D721Med (cell line): ENCODE results near the gene ONECUT1.

Experiments
- DNase-seq: peaks from one replicate; pipeline ENCODE4 v3.0.0; 2011; ENCODE audit warnings: low spot score; ENCODE audit not compliant: insufficient read length
- FAIRE-seq: peaks from 2 replicates; lab custom pipeline; 2011; peaks lifted over from hg19 to GRCh38; lab: Jason Lieb, UNC
- TF ChIP-seq, protein P1 (sequence below): IDR thresholded peaks from 2 replicates; pipeline ENCODE4 v1.5.1; 2012; ENCODE audit warnings: mild to moderate bottlenecking, control low read depth; ENCODE audit not compliant: insufficient read depth; ENCODE audit errors: missing control alignments

ONECUT1 gene

DNA sequence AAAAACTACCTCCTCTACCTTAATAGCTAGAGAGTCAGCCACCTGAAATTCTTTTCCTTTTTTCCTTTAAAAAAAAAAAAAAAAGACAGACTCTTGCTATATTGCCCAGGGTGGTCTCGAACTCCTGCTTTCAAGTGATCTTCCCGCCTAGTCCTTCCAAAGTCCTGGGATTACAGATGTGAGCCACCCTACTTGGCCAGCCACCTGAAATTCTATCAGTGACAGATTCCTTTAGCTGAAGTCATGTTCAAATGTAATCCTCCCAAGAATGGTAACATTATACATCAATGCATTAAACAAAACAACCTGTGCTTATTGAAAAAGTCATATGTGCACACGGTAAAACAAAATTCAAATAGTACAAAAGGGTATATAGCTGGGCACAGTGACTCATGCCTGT lies 59.1 kb downstream of the ONECUT1 start:
- DNase-seq = no peak
- TF ChIP-seq, protein P1, sequence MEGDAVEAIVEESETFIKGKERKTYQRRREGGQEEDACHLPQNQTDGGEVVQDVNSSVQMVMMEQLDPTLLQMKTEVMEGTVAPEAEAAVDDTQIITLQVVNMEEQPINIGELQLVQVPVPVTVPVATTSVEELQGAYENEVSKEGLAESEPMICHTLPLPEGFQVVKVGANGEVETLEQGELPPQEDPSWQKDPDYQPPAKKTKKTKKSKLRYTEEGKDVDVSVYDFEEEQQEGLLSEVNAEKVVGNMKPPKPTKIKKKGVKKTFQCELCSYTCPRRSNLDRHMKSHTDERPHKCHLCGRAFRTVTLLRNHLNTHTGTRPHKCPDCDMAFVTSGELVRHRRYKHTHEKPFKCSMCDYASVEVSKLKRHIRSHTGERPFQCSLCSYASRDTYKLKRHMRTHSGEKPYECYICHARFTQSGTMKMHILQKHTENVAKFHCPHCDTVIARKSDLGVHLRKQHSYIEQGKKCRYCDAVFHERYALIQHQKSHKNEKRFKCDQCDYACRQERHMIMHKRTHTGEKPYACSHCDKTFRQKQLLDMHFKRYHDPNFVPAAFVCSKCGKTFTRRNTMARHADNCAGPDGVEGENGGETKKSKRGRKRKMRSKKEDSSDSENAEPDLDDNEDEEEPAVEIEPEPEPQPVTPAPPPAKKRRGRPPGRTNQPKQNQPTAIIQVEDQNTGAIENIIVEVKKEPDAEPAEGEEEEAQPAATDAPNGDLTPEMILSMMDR = no peak
- FAIRE-seq = no peak

DNA sequence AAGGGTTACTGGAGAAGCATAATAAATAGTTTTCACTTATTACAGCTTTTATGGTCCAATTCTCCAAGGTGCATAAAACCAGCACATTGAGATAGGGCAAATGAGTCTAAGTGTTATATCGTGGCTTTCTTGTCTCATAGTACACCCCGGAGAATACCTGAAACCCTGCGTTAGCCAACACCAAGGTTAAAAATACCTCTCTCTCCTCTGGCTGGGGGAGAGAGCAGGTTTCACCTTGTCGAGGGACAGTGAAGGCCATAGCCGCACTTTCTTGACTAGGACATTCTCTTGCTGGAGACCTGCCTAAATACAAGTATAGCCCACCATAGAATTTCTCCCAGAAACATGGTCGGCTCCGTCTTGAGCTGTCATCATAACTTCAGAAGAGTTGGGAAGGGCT lies 59.5 kb downstream of the ONECUT1 start:
- no peak for FAIRE-seq
- TF ChIP-seq, protein P1 = no peak

DNA sequence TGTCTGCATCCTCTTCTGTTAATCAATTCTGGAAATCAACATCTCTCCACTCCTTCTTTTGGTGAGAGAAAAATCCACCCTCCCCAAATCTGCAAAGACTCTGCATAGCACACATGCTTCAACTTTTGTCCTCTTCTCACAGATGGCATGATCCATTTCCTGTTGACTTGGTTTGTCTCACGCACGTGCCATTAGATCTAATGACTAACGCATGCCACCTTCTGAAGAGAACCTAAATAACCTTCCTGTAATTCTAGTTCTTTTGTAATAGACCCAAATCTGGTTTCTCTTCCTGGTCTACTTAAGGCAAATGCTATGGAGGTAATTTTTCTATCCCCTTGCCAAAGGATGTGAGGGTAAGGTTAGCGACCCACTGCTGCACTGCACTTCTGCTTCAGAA lies 60.0 kb downstream of the ONECUT1 start:
- TF ChIP-seq, protein P1 = no peak
- FAIRE-seq = no peak
- no peak for DNase-seq

More for the DNA sequence above, 59.5 kb downstream of the ONECUT1 start:
- no peak for DNase-seq

DNA sequence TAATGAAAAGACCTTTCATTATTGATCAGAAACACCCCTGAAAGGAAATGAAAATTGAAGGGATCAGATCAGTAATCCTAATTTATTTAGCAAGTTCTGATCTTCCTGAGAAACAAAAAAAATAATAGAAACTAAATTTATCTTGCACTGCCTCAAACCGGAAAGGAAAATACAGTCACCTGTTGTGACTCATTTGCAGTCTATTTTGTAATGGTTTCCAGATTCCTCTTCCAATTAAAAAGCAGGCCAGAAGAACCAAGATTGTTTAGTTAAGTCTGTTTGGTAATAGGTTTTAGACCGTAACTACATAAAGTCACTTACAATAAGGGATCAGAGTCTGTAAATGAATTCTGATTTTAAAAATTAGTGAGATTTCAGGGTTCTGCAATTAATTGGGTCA lies 61.2 kb downstream of the ONECUT1 start:
- FAIRE-seq (no peak), DNase-seq (no peak)
- TF ChIP-seq, protein P1 = no peak

DNA sequence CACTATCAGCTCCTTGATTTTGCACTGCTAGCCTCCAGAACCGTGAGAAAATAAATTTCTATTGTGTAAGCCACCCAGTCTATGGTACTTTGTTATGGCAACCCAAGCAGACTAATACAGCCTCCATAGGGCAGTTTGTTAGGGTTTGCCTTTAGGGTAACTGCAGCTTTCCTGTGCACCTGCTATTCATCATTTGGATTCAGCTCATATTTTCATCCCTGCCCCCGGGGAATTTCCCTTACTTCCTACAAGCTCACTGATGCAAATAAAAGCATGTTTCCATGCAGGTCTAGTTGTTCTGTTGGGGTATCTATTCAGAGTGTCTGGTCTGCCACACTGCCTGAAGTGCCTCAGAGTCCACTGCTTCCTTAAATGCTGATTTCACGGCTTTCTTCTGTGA lies 62.3 kb downstream of the ONECUT1 start:
- FAIRE-seq (no peak), DNase-seq (no peak)
- TF ChIP-seq, protein P1 = no peak

DNA sequence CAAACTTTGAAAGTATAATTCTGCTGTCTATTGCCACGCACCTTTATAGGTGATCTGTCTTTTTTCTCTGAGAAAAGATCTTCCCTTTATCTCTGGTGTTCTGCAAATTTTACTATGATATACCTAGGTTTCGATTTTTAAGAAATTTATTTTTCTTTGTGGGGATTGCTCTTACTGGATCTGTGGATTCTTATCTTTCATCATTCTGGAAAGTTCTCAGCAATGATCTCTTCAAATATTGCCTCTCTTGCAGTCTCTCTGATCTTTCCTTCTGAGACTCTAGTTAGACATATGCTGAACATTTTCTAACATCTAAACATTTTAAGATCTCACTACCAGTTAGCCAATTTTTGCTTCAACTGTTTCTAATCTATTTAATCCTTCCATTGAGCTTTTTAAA lies 63.9 kb downstream of the ONECUT1 start:
- FAIRE-seq = no peak
- DNase-seq = no peak
- TF ChIP-seq, protein P1 = no peak

DNA sequence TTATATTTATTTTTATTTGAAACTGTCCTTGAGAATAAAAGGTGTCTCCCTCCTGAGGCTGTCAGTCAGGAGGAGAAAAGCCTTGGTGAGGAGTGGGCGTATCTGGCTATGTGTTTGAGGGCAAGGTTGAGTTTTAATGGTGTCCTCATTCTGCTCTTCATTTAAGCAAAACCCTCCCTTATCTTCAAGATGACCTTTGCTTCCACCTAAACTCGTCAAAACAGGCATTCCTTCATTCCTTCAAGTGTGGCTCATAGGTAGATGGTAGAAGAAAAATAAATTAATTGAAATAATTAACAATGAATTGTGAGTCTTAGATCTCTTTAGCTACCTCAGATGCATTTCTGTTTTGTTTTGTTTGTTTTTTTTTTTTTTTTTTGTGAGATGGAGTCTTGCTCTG lies 71.6 kb downstream of the ONECUT1 start:
- FAIRE-seq = no peak
- no peak for DNase-seq
- TF ChIP-seq, protein P1 = no peak
